ENCODE results near the gene CDC5L. TPM values are rescaled to one million over a fixed set of nuclear protein-coding genes. Genes with fewer than 3 reads are reported as not detected.

The CDC5L gene
- total RNA-seq, 5 donors from 2014 or later (not counting 1 experiment from before 2014, with no cell fraction given): 16.9 to 18.8 (median 17.9) TPM

- Histone ChIP-seq H3K27ac (ENCODE audit: low read length) (no peak overlapping the region), H3K4me1 (ENCODE audit: control insufficient read depth in 1 of 2, extremely low read depth in 1 of 2, insufficient read depth in 2 of 2, low read length in 2 of 2) (no peaks in the 10 kb centered on the region), H3K4me3 (ENCODE audit: control insufficient read depth in 1 of 2, extremely low read depth in 1 of 2, low read length in 1 of 2) (no peak overlapping the region), H3K9me3 (no peaks in the 10 kb centered on the region), H3K36me3 (ENCODE audit: control insufficient read depth in 2 of 2, extremely low read depth in 1 of 2, insufficient read depth in 1 of 2, low read length in 1 of 2) (peaks cover 4 to 40% of the 10 kb centered on the region in 2 donors), H3K27me3 (replicated peaks in 1 of 2; ENCODE audit: control insufficient read depth in 2 of 2, extremely low read depth in 1 of 2, insufficient read depth in 2 of 2, low read length in 1 of 2) (no peaks in the 10 kb centered on the region)
- Mint-ChIP-seq H3K27me3 (no peaks in the 10 kb centered on the region), H3K36me3 (peaks cover 79% of the 10 kb centered on the region), H3K9me3 (peaks cover 7 to 28% (median 13%) of the 10 kb centered on the region in 3 donors), H3K4me1 (peaks cover 12 to 20% (median 18%) of the 10 kb centered on the region in 3 donors), H3K4me3 (no peak overlapping the region), H3K27ac (no peak overlapping the region)
- ATAC-seq (replicated peaks in 1 of 4) (no peak), DNase-seq (no peak)
- POLR2A ChIA-PET: interaction anchor here in 1 of 2 donors (0.5 kb wide), 1 partner anchor 1050 kb away, joined by 3 read pairs; no protein-coding TSS in a partner anchor
- CTCF ChIA-PET: interaction anchor here (0.6 to 0.9 kb wide), 5 partner anchors 8 to 1674 kb away, joined by 3 to 4 read pairs (median 3); no protein-coding TSS in a partner anchor
- WGBS (ENCODE audit: insufficient coverage): no CpG with 5 or more reads among the region's 6 CpGs
Observed at GRCh38 chr6:44439270-44440045, 52.0 kb downstream of the CDC5L start.

- no peak for ATAC-seq (replicated peaks in 1 of 4)
- CTCF ChIA-PET: no interaction called here
- H3K4me1 Mint-ChIP-seq: peaks cover 12 to 15% (median 12%) of the 10 kb centered on the region in 3 donors
- Histone ChIP-seq H3K27me3 (replicated peaks in 1 of 2; ENCODE audit: control insufficient read depth in 2 of 2, extremely low read depth in 1 of 2, insufficient read depth in 2 of 2, low read length in 1 of 2) (no peaks in the 10 kb centered on the region), H3K4me1 (ENCODE audit: control insufficient read depth in 1 of 2, extremely low read depth in 1 of 2, insufficient read depth in 2 of 2, low read length in 2 of 2) (no peaks in the 10 kb centered on the region), H3K9me3 (no peaks in the 10 kb centered on the region), H3K27ac (ENCODE audit: low read length) (no peak overlapping the region), H3K36me3 (ENCODE audit: control insufficient read depth in 2 of 2, extremely low read depth in 1 of 2, insufficient read depth in 1 of 2, low read length in 1 of 2) (peaks cover 4 to 45% of the 10 kb centered on the region in 2 donors), H3K4me3 (ENCODE audit: control insufficient read depth in 1 of 2, extremely low read depth in 1 of 2, low read length in 1 of 2) (no peak overlapping the region)
- WGBS (ENCODE audit: insufficient coverage): no CpG with 5 or more reads among the region's 5 CpGs
- no peak overlapping the region for H3K27ac Mint-ChIP-seq
- POLR2A ChIA-PET: interaction anchor here in 1 of 2 donors (0.7 kb wide), 1 partner anchor 1385 kb away, joined by 7 read pairs; no protein-coding TSS in a partner anchor
- no peaks in the 10 kb centered on the region for H3K27me3 Mint-ChIP-seq
- H3K4me3 Mint-ChIP-seq: no peak overlapping the region
- DNase-seq: no peak
- H3K36me3 Mint-ChIP-seq: peaks cover 80% of the 10 kb centered on the region
- H3K9me3 Mint-ChIP-seq: peaks cover 7 to 28% (median 13%) of the 10 kb centered on the region in 3 donors
Observed at GRCh38 chr6:44441091-44441855, 53.8 kb downstream of the CDC5L start.

- H3K36me3 Mint-ChIP-seq: peaks cover 74% of the 10 kb centered on the region
- no peaks in the 10 kb centered on the region for H3K27me3 Mint-ChIP-seq
- H3K4me3 Mint-ChIP-seq: no peak overlapping the region
- ATAC-seq (replicated peaks in 1 of 4): no peak
- H3K27ac ChIP-seq (ENCODE audit: low read length): no peak overlapping the region
- ChIA-PET CTCF (no interaction called here), POLR2A (no interaction called here)
- peaks cover 4 to 47% of the 10 kb centered on the region in 2 donors for H3K36me3 ChIP-seq (ENCODE audit: control insufficient read depth in 2 of 2, extremely low read depth in 1 of 2, insufficient read depth in 1 of 2, low read length in 1 of 2)
- no CpG with 5 or more reads among the region's 1 CpG for WGBS (ENCODE audit: insufficient coverage)
- no peaks in the 10 kb centered on the region for H3K9me3 ChIP-seq
- peaks cover 7 to 28% (median 13%) of the 10 kb centered on the region in 3 donors for H3K9me3 Mint-ChIP-seq
- no peak for DNase-seq
- H3K4me3 ChIP-seq (ENCODE audit: control insufficient read depth in 1 of 2, extremely low read depth in 1 of 2, low read length in 1 of 2): no peak overlapping the region
- H3K4me1 Mint-ChIP-seq: peaks cover 7 to 12% (median 9%) of the 10 kb centered on the region in 3 donors
- H3K27me3 ChIP-seq (replicated peaks in 1 of 2; ENCODE audit: control insufficient read depth in 2 of 2, extremely low read depth in 1 of 2, insufficient read depth in 2 of 2, low read length in 1 of 2): no peaks in the 10 kb centered on the region
- no peaks in the 10 kb centered on the region for H3K4me1 ChIP-seq (ENCODE audit: control insufficient read depth in 1 of 2, extremely low read depth in 1 of 2, insufficient read depth in 2 of 2, low read length in 2 of 2)
- no peak overlapping the region for H3K27ac Mint-ChIP-seq
Observed at GRCh38 chr6:44442236-44442635, 54.7 kb downstream of the CDC5L start.

- no peak overlapping the region for H3K4me3 Mint-ChIP-seq
Observed at GRCh38 chr6:44442833-44443444, 55.4 kb downstream of the CDC5L start.

GRCh38 chr6:44444853-44445252, 57.3 kb downstream of the CDC5L start:
- Histone ChIP-seq H3K27ac (ENCODE audit: low read length) (no peak overlapping the region), H3K4me3 (ENCODE audit: control insufficient read depth in 1 of 2, extremely low read depth in 1 of 2, low read length in 1 of 2) (no peak overlapping the region), H3K36me3 (ENCODE audit: control insufficient read depth in 2 of 2, extremely low read depth in 1 of 2, insufficient read depth in 1 of 2, low read length in 1 of 2) (peaks cover 4 to 48% of the 10 kb centered on the region in 2 donors), H3K9me3 (no peaks in the 10 kb centered on the region), H3K4me1 (ENCODE audit: control insufficient read depth in 1 of 2, extremely low read depth in 1 of 2, insufficient read depth in 2 of 2, low read length in 2 of 2) (no peaks in the 10 kb centered on the region), H3K27me3 (replicated peaks in 1 of 2; ENCODE audit: control insufficient read depth in 2 of 2, extremely low read depth in 1 of 2, insufficient read depth in 2 of 2, low read length in 1 of 2) (no peaks in the 10 kb centered on the region)
- H3K27me3 Mint-ChIP-seq: no peaks in the 10 kb centered on the region
- no peak overlapping the region for H3K27ac Mint-ChIP-seq
- H3K4me3 Mint-ChIP-seq: no peak overlapping the region
- H3K36me3 Mint-ChIP-seq: peaks cover 63% of the 10 kb centered on the region
- no peak for DNase-seq
- peaks cover 7 to 28% (median 13%) of the 10 kb centered on the region in 3 donors for H3K9me3 Mint-ChIP-seq
- ATAC-seq (replicated peaks in 1 of 4): no peak
- H3K4me1 Mint-ChIP-seq: peaks cover 5 to 12% (median 5%) of the 10 kb centered on the region in 3 donors
- ChIA-PET CTCF (no interaction called here), POLR2A (interaction anchor here in 1 of 2 donors (0.5 kb wide), 1 partner anchor 55 kb away, joined by 7 read pairs; no protein-coding TSS in a partner anchor)
- WGBS (ENCODE audit: insufficient coverage): no CpG with 5 or more reads among the region's 1 CpG

More at GRCh38 chr6:44442833-44443444, 55.4 kb downstream of the CDC5L start:
- ChIA-PET POLR2A (no interaction called here), CTCF (interaction anchor here in 1 of 2 donors (0.7 kb wide), 1 partner anchor 1843 kb away, joined by 5 read pairs; no protein-coding TSS in a partner anchor)
- no peaks in the 10 kb centered on the region for H3K27me3 ChIP-seq (replicated peaks in 1 of 2; ENCODE audit: control insufficient read depth in 2 of 2, extremely low read depth in 1 of 2, insufficient read depth in 2 of 2, low read length in 1 of 2)
- H3K9me3 Mint-ChIP-seq: peaks cover 7 to 28% (median 13%) of the 10 kb centered on the region in 3 donors
- H3K27ac ChIP-seq (ENCODE audit: low read length): no peak overlapping the region
- peaks cover 74% of the 10 kb centered on the region for H3K36me3 Mint-ChIP-seq
- DNase-seq (no peak), ATAC-seq (replicated peaks in 1 of 4) (no peak)
- H3K36me3 ChIP-seq (ENCODE audit: control insufficient read depth in 2 of 2, extremely low read depth in 1 of 2, insufficient read depth in 1 of 2, low read length in 1 of 2): peaks cover 4 to 52% of the 10 kb centered on the region in 2 donors
- no peaks in the 10 kb centered on the region for H3K27me3 Mint-ChIP-seq
- no peak overlapping the region for H3K4me3 ChIP-seq (ENCODE audit: control insufficient read depth in 1 of 2, extremely low read depth in 1 of 2, low read length in 1 of 2)
- no peaks in the 10 kb centered on the region for H3K4me1 ChIP-seq (ENCODE audit: control insufficient read depth in 1 of 2, extremely low read depth in 1 of 2, insufficient read depth in 2 of 2, low read length in 2 of 2)
- peaks cover 7 to 12% (median 9%) of the 10 kb centered on the region in 3 donors for H3K4me1 Mint-ChIP-seq
- no peaks in the 10 kb centered on the region for H3K9me3 ChIP-seq
- no peak overlapping the region for H3K27ac Mint-ChIP-seq
